ENCODE measurements around the gene ATP8A2. TPM values are rescaled to one million over a fixed set of nuclear protein-coding genes. Genes with fewer than 3 reads are reported as not detected.

ATP8A2 gene
- total RNA-seq, 1 donor from 2014 or later = not detected

DNA sequence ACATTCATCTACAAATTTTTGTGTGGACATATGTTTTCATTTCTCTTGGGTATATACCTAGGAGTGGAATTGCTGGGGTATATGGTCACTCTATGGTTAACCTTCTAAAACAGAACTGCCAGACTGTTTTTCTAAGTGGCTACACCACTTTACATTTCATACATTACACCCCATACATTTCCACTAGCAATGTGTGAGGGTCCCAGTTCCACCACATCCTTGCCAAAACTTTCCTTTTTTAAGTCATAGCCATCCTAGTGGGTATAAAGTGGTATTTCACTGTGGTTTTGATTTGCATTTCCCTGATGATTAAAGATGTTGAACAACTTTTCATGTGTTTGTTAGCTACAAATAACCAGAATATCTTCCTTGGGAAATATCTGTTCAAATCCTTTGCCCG, 344.0 kb downstream of the ATP8A2 start:
- FAIRE-seq = no peak
- Histone ChIP-seq H3K4me3 (ENCODE audit: low read depth, low read length) (no peak overlapping the region), H3K27me3 (ENCODE audit: control insufficient read depth, insufficient read depth, low read length) (peaks cover 3% of the 10 kb centered on the region), H3K36me3 (ENCODE audit: control insufficient read depth, insufficient read depth, low read length) (no peaks in the 10 kb centered on the region)
- no peak for DNase-seq (ENCODE audit: low read depth)
- TF ChIP-seq, protein P1, sequence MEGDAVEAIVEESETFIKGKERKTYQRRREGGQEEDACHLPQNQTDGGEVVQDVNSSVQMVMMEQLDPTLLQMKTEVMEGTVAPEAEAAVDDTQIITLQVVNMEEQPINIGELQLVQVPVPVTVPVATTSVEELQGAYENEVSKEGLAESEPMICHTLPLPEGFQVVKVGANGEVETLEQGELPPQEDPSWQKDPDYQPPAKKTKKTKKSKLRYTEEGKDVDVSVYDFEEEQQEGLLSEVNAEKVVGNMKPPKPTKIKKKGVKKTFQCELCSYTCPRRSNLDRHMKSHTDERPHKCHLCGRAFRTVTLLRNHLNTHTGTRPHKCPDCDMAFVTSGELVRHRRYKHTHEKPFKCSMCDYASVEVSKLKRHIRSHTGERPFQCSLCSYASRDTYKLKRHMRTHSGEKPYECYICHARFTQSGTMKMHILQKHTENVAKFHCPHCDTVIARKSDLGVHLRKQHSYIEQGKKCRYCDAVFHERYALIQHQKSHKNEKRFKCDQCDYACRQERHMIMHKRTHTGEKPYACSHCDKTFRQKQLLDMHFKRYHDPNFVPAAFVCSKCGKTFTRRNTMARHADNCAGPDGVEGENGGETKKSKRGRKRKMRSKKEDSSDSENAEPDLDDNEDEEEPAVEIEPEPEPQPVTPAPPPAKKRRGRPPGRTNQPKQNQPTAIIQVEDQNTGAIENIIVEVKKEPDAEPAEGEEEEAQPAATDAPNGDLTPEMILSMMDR (IDR thresholded peaks at IDR 0.05; ENCODE audit: insufficient read depth, low read length, severe bottlenecking) = no peak

DNA sequence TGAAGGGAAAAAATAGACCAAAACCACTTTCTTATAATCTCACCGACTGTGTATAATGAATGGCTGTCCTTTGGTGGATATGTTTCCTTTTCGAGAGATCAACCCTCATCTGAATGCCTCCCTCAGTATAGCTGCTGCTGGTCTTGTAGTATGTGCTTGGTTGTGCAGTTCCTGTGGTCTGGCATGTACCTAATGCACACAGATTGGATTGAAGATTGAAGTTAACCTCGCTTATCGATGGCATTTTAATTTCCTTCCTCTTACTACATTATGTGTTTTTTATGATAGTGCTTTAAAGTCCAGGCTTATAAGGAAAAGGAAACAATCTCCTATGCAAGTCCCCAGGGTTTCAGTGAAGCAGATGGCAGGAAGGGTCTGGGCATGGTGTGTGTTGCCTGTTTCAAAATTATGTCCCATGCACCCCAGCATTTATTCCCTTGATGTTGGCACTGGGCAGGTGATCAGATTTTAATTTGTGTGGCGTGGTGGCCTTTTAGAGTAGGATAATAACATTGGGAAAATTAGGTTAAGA, 346.0 kb downstream of the ATP8A2 start:
- H3K4me3 ChIP-seq (ENCODE audit: low read depth, low read length) = no peak overlapping the region
- TF ChIP-seq, protein P1 (IDR thresholded peaks at IDR 0.05; ENCODE audit: insufficient read depth, low read length, severe bottlenecking) = no peak
- peaks cover 3% of the 10 kb centered on the region for H3K27me3 ChIP-seq (ENCODE audit: control insufficient read depth, insufficient read depth, low read length)
- H3K36me3 ChIP-seq (ENCODE audit: control insufficient read depth, insufficient read depth, low read length) = no peaks in the 10 kb centered on the region
- no peak for FAIRE-seq
- no peak for DNase-seq (ENCODE audit: low read depth)

DNA sequence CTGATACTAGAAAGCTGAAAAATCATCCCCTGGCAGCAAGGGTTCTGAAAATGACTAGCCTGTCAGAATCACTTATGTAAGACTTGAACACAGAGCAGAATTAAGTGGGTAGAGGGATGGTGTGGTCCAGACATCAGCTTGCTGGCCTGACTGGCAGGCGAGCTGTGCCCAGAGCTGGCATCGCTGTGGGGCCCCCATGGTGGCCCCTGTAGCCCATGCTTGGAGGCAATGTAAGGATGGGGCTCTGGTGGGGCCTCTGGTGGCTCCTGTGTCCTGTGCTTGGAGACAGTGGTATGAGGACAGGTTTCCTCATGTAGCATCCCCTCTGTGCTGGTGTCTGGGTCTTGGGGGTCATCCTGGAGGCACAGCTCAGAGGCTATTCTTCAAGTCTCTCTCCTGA, 347.9 kb downstream of the ATP8A2 start:
- Histone ChIP-seq H3K4me3 (ENCODE audit: low read depth, low read length) (no peak overlapping the region), H3K27me3 (ENCODE audit: control insufficient read depth, insufficient read depth, low read length) (no peaks in the 10 kb centered on the region), H3K36me3 (ENCODE audit: control insufficient read depth, insufficient read depth, low read length) (no peaks in the 10 kb centered on the region)
- FAIRE-seq (no peak), DNase-seq (ENCODE audit: low read depth) (no peak)
- TF ChIP-seq, protein P1 (IDR thresholded peaks at IDR 0.05; ENCODE audit: insufficient read depth, low read length, severe bottlenecking) = no peak

DNA sequence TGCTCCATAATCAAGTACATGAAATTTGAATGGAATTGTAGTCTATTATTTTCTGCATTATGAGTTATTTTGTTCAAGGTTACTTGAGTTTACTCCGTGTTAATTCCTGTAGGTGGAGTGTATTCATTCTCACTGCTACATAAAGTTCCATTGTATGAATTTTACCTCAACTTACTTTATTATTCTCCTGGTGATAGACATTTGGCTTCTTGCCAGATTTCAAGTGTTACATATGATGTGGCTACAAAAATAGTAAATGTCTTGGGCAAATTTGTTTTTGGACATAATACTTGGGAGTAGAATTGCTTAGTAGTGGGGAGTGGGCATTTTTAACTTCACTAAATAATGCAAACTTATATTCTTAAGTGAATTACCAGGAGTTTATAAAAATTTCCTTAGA, 351.1 kb downstream of the ATP8A2 start:
- DNase-seq (ENCODE audit: low read depth) (no peak), FAIRE-seq (no peak)
- Histone ChIP-seq H3K36me3 (ENCODE audit: control insufficient read depth, insufficient read depth, low read length) (no peaks in the 10 kb centered on the region), H3K27me3 (ENCODE audit: control insufficient read depth, insufficient read depth, low read length) (peaks cover 3% of the 10 kb centered on the region), H3K4me3 (ENCODE audit: low read depth, low read length) (no peak overlapping the region)
- TF ChIP-seq, protein P1 (IDR thresholded peaks at IDR 0.05; ENCODE audit: insufficient read depth, low read length, severe bottlenecking) = no peak

DNA sequence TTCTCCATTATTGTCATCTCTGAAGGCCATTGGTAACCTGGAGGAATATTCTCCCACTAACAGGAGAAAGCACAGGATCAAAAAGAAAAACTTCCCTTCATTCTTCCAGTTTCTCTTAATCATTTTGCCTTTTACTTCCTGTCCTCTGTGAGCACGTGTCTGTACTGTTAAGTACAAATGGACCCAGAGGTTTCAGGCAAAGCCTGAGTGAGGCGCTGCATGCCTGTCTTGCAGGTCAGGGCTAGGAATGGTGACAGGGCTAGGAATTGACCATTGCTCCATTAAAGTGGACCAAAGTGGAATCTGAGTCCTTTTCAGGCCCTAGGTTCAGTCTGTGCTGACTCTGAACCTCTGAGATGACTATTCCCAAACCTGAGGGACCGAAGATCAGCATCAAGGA, 353.3 kb downstream of the ATP8A2 start:
- Histone ChIP-seq H3K4me3 (ENCODE audit: low read depth, low read length) (no peak overlapping the region), H3K36me3 (ENCODE audit: control insufficient read depth, insufficient read depth, low read length) (no peaks in the 10 kb centered on the region), H3K27me3 (ENCODE audit: control insufficient read depth, insufficient read depth, low read length) (peaks cover 3% of the 10 kb centered on the region)
- FAIRE-seq = no peak
- TF ChIP-seq, protein P1 (IDR thresholded peaks at IDR 0.05; ENCODE audit: insufficient read depth, low read length, severe bottlenecking) = no peak
- no peak for DNase-seq (ENCODE audit: low read depth)

DNA sequence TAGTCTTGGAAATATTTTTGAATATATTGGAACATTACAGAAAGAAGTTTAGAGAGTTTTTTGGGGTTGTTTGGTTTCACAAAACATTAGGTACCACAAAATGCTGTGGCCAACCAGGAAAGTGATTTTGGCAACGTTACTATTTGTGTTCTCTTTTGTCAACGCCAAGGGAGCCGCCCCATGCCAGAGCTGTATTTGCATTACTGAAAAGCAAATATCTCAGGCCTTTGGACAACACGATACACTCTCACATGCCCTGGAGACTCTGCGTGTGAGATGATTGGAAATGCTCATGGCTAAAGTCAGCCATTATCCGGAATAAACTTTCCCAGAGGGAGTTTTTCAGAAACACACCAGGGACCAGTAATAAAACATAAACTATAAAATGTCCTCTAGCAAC, 355.5 kb downstream of the ATP8A2 start:
- Histone ChIP-seq H3K36me3 (ENCODE audit: control insufficient read depth, insufficient read depth, low read length) (no peaks in the 10 kb centered on the region), H3K4me3 (ENCODE audit: low read depth, low read length) (no peak overlapping the region), H3K27me3 (ENCODE audit: control insufficient read depth, insufficient read depth, low read length) (peaks cover 3% of the 10 kb centered on the region)
- no peak for FAIRE-seq
- no peak for DNase-seq (ENCODE audit: low read depth)
- TF ChIP-seq, protein P1 (IDR thresholded peaks at IDR 0.05; ENCODE audit: insufficient read depth, low read length, severe bottlenecking) = no peak
